Measurements from ENCODE around the gene BDKRB2.
A peak's percentile ranks its signal among the peaks of the same experiment; 100 is the strongest.

Gene BDKRB2

DNA sequence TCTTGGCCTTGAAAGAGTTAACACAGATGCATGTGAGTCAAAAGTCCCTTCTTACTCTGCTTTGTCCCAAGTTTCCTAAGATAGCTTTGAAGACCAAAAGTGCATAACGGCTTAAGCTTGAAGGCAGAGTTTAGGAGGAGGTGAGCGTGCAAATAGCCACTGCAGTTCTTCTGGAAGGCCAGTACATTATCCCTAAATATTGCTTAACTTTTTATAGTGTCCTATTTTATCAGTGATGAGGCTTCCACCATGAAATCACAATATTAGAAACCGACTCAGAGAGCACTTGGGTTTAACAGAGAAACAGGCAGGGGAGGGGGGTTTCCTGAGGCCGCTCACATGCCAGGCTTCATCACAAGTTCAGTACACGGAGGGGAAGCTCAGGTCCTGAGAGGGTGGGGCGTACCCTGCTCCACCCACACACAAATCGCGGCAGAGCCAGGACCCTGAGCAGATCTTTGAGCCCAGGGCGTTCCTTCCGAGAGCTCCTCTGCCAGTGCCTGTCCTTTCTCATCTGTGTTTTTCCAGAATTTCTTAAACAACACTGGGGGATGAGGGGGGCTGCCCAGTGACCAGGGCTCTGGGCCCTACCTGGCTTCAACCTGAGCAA, 26.8 kb upstream of the BDKRB2 start:
- no peak for DNase-seq

DNA sequence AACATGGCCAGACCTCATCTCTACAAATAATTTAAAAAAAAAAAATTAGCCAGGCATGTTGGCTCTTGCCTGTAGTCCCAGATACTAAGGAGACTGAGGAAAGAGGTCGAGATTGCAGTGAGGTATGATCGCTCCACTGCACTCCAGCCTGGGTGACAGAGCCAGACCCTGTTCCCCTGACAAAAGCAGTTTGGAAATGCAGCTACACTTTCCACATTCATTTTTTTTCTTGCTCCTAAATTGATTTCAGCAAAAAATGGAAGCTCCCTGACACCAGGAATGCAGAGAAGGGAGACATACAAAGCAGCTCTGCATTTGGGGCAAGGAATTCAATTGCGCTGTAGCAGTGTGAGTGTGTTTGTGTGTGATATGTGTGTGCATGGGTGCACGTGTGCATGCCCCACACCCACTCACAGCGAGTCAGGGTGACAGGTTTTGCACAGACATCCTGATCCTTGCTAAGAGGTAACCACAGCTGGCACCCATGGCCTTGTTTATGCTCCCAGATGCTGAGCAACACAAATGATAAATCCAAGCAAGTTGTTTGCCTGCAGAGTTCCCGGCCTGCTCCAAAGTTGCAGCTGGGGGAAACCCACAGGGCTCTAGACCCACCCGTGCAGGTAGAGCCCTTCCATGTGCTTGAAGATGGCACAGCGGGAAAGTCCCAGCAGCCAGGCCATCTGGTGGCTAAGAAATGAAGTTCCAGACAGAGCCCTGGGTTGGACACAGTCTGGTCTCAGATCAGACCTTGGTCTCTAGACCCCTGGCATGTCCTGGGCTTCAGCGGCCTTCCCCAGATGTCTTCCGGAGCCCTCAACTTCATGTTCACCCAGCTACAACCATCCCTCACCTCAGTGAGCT, 25.9 kb upstream of the BDKRB2 start:
- DNase-seq = no peak

DNA sequence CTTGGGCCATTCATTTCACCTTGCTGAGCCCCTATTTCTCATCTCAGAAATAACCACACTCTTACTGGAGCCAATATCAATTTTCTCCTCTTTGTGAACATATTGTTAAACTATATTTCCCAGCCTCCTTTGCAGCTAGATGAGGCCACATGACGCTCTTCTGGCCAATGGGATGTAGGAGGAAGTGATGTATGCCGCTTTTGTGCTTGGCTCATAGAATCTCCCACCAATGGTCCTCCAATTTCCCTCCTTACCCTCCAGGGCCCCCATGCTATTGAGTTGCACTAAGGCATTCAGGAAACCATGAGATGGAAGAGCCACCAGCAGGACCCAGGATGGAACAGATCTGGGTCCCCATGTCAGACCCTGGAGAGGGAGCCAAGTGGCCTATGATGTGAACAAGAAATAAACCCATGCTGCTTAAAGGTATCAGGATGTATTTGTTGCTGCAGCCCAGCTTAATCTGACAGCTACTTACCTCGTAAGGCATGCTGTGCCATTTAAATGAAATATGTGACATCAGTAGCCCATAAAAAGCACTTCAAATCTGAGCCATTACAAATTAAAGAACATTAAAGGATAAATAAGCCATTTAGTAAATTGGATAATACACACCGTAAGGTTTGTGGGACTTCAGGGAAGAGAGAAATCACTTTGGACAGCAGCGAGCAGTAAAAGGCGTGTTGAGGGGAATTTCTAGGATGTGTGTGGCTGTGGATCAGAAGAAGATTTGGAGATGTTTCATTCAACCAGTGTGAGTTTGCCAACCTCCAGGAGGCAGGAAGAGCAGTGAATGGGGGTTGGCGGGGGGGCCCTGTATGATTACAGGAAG, 24.4 kb upstream of the BDKRB2 start:
- no peak for DNase-seq

DNA sequence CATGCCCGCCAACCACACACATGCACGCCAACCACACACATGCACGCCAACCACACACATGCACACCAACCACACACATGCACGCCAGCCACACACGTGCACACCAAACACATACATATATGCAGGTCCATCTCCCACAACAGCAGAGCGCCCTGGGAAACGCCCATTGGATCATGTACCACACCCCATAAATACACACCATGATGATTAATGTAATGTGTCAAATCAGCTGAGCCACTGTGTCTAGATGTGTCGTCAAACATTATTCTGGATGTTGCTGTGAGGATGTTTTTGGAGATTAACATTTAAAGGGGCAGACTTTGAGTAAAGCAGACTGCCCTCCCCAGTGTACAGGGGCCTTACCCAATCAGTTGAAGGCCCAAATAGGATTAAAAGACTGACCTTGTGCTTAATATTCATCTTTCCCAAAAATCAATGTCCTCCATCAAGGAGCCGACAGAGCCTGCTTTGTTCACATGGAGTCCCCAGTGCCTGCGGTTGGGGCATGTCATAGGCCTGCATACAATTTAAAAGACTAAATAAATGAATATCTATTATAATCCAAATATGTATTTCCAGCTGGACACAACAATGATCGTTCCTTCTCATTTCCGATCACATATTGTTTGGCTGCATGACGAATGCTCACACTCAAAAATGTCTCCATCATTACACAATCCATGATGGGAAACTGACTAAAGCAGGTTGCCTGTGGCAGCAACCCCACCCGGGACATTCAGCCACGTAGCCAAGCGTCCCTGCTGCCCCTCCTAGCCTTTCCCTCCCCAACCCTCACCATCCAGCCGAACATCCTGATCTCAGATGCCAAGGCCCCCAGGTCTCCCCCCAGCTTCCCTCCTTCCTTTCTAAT, 23.2 kb upstream of the BDKRB2 start:
- no peak for DNase-seq

DNA sequence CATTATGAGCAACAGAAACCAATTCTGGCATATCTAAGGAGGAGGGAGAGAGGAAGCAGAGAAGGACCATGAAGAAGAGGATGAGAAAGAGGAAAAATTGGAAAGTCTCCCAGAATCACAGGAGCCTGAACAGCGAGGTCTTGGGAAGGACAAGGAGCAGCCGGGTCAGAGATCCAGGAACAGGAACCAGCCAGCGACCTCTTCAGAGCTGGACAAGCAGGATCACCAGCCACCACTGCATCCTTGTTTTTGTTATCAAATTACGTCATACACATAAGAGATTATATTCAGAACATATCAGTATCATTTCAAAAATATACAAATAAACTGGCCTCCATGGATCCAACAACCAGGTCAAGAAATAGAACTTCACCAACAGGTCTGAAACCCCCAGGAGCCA, 22.1 kb upstream of the BDKRB2 start:
- DNase-seq = no peak

DNA sequence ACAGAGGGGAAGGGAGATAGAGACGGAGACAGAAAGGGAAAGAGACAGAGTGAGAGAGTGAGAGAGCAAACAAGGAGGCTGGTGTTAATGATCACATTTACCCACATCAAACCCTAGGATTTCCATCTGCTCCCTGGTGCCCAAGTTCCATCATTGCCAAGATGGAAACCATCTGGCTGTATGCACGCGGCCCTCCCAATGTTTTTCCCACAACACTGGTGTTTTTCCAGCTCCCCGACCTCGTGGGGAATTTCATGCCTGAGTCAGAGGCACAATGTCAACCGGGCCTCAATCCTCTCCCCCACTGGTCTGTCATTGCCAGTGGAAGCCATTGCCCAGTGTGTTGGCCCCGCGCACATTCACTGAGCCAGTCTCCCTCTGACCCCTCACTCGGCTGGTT, 19.9 kb upstream of the BDKRB2 start:
- peak; percentile 50 for DNase-seq

DNA sequence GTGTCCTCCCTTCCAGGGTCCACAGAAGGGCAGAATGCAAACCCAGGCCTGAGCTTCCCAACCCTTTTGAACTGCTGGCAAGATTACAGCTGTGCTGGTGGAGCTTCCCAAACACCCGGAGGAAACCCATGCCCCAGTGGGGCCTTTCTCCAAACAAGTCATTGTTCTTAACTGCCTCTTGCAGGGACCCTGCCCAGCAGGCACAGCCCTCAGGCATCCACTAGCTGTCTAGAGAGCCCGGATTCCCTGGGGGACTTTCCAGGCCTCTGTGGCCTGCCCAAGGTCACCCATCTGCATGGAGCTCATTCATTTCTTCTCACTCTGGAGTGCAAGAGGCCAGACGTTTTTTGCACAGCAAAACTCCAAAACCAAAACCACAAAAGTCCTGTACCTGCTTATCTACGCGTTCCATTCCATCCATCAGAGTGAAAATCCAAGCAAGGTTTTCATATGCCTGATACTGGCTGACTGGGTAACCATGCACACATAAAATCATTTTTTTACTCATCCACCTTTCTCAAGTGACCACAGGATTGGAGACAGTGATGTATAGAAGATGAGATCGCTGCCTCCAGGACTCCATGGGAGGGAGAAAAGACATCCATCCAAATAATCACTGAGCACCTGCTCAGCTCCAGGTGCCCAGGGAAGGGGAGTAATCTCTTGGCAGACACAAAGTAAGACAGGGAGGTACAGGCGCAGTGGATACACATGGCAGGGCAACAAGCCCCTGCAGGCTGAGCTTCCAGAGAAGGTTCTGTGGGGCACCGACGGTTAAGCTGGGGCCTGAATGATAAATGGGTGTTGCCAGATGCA, 17.2 kb upstream of the BDKRB2 start:
- no peak for DNase-seq

DNA sequence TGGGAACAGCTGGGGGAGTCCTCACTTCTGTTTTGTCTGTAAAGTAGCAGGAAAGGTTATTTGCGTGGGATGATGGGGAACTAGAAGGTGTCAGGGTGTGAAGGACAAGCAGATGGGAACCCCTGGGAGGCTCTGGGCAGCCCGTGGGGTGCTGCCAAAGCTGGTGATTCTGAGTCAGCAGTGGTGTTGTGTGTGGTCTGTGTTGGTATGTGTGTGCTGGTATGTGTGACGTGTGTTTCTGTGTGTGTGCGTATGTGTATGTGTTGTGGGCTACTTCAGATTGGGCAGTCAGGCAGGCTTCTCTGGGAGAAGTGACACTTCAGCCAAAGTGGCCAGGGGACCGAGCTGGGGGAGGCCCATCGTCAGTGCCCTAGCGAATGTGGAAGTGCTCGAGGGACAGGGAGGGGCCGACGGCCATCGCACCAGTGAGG, 15.3 kb upstream of the BDKRB2 start:
- DNase-seq = peak; percentile 81

DNA sequence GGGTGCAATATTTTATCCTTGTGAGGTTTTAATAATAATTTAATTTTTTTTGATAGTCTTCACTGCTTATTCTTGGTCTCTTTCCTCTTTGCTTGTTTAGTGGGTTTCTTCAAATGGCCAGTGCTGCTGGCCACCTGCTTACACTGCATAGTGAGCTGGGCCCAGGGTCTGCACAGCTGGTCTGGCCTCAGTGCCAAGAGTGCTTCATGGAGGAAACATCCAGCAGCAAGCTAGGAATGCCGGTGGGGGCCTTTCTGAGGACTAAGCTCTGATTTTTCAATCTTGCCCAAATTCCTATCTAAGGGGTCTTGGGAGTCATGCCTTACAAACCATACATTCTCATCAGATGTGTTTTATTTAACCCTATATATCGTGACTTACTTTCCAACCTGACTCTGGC, 13.3 kb upstream of the BDKRB2 start:
- no peak for DNase-seq

DNA sequence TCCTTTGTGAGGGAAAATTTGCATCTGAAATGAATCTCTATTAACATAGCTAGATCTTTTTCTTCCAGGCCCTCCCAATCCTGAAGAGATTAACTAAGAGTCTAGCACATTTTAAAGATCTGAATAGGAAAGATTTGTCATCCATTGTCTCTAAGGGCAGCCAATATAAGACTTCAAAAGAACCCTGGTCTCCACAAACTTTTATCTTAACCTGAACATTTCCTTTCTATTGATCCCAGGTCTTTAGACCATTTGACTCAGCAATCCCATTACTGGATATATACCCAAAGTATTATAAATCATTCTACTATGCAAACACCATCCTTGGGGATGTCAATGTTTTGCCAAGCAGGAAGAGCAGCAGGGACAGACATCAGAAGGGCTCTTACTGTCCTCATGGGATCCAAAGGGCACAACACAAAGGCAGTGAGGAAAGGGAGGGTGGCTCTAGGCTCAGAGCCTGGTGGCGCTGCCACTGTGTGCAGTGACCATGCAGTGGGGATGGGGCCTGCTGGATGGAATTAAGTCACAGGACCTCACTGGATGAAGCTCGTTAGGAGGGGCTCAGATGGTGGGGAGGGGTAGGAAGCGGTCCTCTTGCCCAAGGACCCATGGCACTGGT, 12.7 kb upstream of the BDKRB2 start:
- no peak for DNase-seq

DNA sequence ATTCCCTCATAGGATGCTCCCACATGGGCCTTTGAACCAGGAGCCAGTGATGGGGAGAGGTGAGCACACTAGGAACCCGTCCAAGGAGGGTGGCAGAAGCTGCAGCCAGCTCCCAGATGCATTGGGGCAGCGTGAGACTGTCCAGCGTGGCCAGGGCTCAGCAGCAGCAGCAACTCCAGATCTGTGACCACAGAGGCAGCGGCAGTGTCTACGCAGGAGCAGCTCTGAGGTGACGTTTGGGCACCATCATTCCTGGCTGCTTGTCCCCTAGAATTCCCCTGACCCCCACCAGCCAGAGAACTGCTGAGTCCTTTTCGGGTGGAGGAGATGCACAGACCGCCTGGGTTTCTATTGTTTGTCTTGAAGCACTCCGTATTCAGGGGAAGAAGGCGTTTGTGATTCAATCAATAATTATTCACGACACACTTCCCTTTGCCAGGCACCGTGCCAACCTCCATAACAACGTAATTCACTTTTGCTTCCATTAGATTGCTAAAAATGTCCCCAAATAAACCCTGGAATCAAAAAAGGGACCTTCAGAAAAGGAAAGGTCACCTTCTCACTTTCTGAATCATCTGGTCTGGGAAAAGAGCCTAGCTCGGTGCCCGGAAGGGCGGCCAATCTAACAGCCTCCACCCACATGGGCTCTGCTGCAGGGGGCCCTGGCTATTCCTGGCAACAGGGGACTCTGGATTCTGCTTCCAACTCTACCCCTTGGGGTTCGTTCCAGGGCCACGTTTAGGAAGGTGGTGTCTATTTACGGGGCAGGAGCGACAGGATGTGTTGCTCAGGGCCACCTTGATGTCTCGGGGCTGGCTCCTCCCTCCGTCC, 11.4 kb upstream of the BDKRB2 start:
- DNase-seq = no peak

DNA sequence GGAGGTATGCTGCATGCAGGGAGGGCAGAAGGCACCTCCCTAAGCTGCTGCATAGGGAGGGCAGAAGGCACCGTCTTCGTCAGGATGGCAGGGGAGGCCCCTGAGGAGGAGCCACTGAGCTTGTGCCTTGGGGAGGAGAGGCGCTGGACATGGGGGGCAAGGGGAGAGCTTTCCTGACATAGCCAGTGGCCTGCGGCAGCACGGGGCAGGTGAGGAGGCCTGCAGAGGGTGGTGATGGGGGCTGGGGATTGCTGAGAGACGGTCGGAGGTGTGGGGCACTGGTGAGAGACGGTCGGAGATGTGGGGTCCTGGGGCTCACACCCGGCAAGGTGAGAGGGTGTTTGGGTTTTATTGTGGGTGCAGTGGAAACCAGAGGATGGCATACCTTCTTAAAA, 10.4 kb upstream of the BDKRB2 start:
- DNase-seq = no peak

DNA sequence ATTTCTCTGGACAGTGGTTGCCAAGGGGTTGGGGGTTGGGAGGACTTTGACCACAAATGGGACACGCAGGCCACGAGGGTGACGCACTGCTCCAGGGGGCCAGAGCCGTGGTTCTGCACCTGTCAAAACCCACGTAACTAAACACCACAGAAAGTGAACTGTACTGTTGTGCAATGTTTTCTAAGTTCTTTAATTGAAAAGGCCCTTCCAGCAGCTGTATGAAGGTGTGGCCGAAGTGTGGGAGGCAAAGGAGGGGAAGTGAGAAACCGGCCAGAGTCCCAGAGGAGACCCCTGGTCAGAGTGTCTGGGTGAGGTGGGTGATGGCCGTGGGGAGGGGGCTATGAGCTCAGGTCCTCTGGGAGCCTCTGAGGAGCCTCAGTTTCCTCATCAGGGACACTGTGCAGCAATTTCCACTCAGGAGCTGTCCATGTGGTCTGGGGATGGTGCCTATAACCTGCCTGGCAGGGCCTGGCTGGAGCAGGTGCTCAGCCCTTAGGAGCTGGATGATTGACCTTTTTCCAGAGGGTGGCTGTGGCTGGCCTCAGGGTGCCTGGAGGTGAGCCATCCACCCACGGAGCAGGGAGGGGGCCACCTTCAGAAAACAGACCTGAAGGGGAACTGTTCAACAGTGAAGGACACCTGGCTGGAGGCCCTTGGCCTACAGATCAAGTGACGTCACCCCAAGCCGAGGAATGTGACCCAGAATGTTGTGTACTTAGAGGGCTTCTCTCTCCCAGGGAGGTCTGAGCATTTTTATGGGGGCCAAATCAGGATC, 9.8 kb upstream of the BDKRB2 start:
- no peak for DNase-seq

DNA sequence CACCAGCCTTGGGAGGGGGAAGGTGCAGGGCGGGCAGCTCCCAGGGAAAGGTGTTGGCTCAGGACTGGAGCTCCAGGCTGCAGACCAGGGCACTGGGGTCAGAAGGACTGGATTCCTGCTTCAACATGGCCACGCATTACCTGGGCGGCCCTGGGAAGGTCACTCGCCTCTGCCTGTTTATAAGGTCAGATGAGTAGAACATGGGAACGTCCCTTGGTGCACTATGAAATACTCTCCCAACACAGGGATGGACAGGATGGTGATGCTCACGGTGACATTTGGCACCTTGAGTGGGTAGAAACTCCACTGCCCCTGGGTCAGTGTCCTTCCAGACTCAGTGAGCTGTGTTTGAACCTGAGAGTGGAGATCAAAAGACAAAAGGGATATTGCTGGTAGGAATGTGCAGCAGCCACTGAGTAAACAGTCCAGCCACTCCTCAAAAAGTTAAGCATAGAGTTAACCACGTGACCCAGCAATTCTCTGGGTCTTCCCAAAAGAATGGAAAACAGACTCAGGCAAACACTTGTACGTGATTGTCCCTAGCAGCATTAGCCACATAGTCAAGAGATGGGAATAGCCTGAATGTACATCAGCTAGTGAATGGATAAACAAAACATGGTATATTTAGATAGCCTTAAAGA, 9.1 kb upstream of the BDKRB2 start:
- no peak for DNase-seq

DNA sequence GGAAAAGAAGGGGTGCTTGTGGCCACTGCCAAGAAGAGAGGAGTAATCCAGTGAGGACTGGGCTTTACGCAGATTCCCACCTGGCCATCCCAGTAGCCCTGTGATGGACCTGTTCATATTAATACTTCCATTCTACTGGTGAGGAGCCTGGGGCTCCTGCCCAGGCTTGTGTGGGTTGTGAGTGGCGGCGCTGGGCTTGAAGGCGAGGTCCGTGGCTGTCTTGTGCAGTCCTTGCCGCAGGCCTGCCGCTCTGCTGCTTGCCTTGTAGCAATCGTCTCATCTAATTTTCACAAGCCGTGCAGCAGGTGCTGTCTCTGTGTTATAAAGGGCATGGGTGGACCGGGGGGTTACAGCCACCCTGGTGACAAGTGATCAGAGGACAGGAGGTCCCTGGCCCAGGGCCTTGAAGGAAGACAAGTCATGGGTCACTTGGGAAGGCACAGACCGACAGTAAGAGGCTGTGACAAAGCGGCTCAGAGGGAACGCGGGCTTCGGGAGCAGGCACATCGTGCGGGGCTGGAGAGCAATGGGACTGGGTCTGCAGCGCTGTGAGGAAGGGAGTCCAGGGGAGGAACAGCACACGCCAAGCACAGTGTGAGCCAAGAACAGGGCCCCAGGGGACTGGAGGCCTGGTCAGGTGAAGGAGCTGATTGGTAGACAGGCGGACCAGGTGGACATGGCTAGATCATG, 7.3 kb upstream of the BDKRB2 start:
- DNase-seq = no peak

DNA sequence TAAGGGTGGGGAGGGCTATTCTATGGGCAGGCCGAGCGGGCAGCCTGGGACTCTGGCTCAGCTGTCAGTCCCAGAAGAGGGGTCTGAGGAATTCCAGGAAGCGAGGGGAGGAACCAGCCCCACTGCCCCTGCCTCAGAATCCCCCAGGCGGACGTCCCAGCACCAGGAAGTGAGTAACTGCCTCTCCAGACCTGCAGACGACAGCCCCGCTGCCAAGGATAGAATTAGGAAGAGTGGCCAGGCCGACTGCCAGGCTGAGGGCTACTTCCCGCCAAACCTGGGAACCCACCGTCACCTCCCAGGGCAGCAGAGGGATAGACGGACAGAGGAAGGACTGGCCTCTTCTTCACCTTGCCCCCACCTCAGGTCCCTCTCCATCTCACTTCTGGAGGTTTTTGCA, 6.7 kb upstream of the BDKRB2 start:
- DNase-seq = no peak

DNA sequence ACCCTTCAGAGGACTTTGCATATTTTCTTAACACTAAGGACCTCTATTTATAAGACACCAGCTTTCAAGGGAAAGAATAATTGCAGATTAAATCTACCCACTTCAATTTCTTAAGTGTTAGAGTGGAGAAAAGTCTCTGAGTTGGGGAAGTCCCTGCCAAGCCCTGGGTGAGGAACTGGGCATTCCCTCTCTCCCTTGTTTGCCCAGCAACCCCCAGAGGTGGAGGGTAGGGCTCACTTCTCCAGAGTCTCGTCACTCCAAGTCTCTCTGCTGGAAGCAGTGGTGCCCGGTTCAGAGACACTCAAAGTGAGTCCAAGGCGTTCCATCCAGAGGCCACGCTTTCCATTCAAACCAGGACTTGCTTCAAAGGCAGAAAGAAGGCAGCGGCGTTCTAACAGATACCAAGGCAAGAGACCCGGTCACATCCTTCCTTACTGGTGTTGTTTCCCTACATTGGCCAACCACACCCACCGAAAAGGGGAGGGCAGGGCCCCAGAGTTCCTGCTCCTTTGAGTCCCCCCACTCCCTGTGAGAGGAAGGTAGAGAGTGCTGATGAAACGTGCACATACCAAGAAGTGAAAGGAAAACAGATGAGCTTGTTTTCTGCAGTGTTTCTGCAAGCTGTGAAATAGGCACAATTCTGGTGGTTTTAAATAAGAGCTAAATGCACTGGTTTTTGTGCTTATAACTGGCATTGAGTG, 6.1 kb upstream of the BDKRB2 start:
- DNase-seq = no peak

DNA sequence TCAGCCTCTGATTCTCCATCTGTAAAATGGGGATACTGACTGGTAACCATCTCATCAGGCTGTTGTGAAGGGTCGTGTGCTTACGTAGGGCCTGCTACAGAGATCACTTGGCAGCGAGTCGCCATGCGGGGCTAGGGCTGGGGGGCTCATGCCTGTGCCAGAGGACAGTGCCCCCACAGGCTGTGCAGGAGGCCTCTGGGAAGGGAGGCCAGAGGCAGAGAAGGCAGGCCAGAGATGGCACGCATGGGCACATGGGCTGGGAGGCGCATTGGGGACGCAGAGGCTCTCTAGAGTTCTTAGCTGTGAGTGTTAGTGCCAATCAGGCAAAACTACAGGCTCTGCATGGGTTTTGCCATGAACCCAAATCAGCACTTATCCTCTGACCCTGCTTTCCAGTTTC, 3.5 kb upstream of the BDKRB2 start:
- DNase-seq = no peak

All from fibroblast of upper back skin (primary cell).